H1 (cell line): Measurements from ENCODE around the gene APP. TPM values are rescaled to one million over a fixed set of nuclear protein-coding genes. Genes with fewer than 3 reads are reported as not detected.
"Not testable (repeated sequence)": the region's sequence is repeated elsewhere in the genome, so short reads cannot be mapped to it uniquely, and the experiment has no call there.

ENCODE experiments used
- CTCF ChIA-PET: fragments of 300-600 bp; sonication (Branson Sonifier 250); formaldehyde crosslinking; loops from one replicate; lab custom pipeline; 2021; ENCODE audit not compliant: partially characterized antibody; lab: Charles Lee
- POLR2A ChIA-PET: fragments of 300-600 bp; sonication (Branson Sonifier 250); formaldehyde crosslinking; loops from one replicate; lab custom pipeline; 2021; ENCODE audit warnings: inconsistent platforms; ENCODE audit not compliant: partially characterized antibody; lab: Charles Lee
- DNase-seq, 2 experiments: peaks; one replicate each; pipeline versions ENCODE4 v3.0.0 to v3.0.0-alpha.2; 2010 to 2022; ENCODE audit warnings: low spot score in 2 of 2, low read depth in 1 of 2, mixed read lengths in 1 of 2
- FAIRE-seq: peaks from 2 replicates; lab custom pipeline; 2011; peaks lifted over from hg19 to GRCh38; lab: Jason Lieb, UNC
- H2AFZ ChIP-seq: 2 replicates; pipeline ENCODE4 v1.8.1; 2012; ENCODE audit warnings: low read length, inconsistent platforms
- H2AK5ac ChIP-seq: 2 replicates; pipeline ENCODE4 v1.6.1; 2013; ENCODE audit warnings: low read depth, low read length
- H2BK120ac ChIP-seq: replicated peaks from 2 replicates; pipeline ENCODE3; 2013; ENCODE audit warnings: low read depth, low read length, inconsistent platforms
- H2BK12ac ChIP-seq: 2 replicates; pipeline ENCODE4 v1.6.1; 2013; ENCODE audit warnings: low read depth, low read length
- H2BK15ac ChIP-seq: 2 replicates; pipeline ENCODE4 v1.6.1; 2013; ENCODE audit warnings: low read length
- H2BK20ac ChIP-seq: 2 replicates; pipeline ENCODE4 v1.6.1; 2013; ENCODE audit warnings: low read length
- H2BK5ac ChIP-seq: 2 replicates; pipeline ENCODE4 v1.6.1; 2013; ENCODE audit warnings: low read depth, low read length
- H3K14ac ChIP-seq: 2 replicates; pipeline ENCODE4 v1.6.1; 2013; ENCODE audit warnings: inconsistent platforms; ENCODE audit not compliant: insufficient read length
- H3K18ac ChIP-seq: 2 replicates; pipeline ENCODE4 v1.6.1; 2013; ENCODE audit warnings: low read length; ENCODE audit errors: extremely low read depth
- H3K23ac ChIP-seq: 2 replicates; pipeline ENCODE4 v1.6.1; 2013; ENCODE audit warnings: inconsistent platforms; ENCODE audit not compliant: insufficient read length
- H3K23me2 ChIP-seq: 2 replicates; pipeline ENCODE4 v1.6.1; 2013; ENCODE audit warnings: low read depth, low read length
- H3K27ac ChIP-seq: 2 replicates; pipeline ENCODE4 v1.6.1; 2011; ENCODE audit warnings: low read depth, low read length, inconsistent platforms
- H3K27me3 ChIP-seq, 4 experiments: replicated peaks in 1 of 4; 1 replicate in 1 of 4; 2 replicates in 3 of 4; pipeline versions ENCODE4 v1.6.1 to v1.8.1; 2011 to 2013; ENCODE audit warnings: low read length in 3 of 4, mild to moderate bottlenecking in 3 of 4, inconsistent platforms in 2 of 4, mixed read lengths in 2 of 4, moderate library complexity in 1 of 4; ENCODE audit not compliant: control insufficient read depth in 3 of 4, insufficient read depth in 3 of 4; ENCODE audit errors: extremely low read depth in 1 of 4
- H3K36me3 ChIP-seq, 4 experiments: 2 replicates each; pipeline versions ENCODE4 v1.6.1 to v1.8.1; 2011 to 2013; ENCODE audit warnings: mild to moderate bottlenecking in 4 of 4, low read length in 3 of 4, moderate library complexity in 2 of 4, control low read depth in 1 of 4, inconsistent platforms in 1 of 4; ENCODE audit not compliant: insufficient read depth in 4 of 4, control insufficient read depth in 2 of 4
- H3K4ac ChIP-seq: replicated peaks from 2 replicates; pipeline ENCODE3; 2013; ENCODE audit warnings: low read length, low read depth, mixed read lengths, inconsistent platforms; ENCODE audit not compliant: insufficient read length
- H3K4me1 ChIP-seq, 4 experiments: replicated peaks in 1 of 4; 1 replicate in 1 of 4; 2 replicates in 3 of 4; pipeline versions ENCODE4 v1.6.1 to v1.8.1; 2011 to 2013; ENCODE audit warnings: low read length in 3 of 4, inconsistent platforms in 2 of 4, mixed read lengths in 1 of 4; ENCODE audit not compliant: insufficient read depth in 4 of 4, control insufficient read depth in 3 of 4
- H3K4me2 ChIP-seq, 2 experiments: 2 replicates each; pipeline versions ENCODE4 v1.6.1 to v1.8.1; 2011 to 2013; ENCODE audit warnings: low read depth in 2 of 2, low read length in 2 of 2, control low read depth in 1 of 2, inconsistent platforms in 1 of 2, mild to moderate bottlenecking in 1 of 2; ENCODE audit not compliant: insufficient read depth in 1 of 2
- H3K4me3 ChIP-seq, 4 experiments: fragments of 200-600, 300-600 bp in 1 of 4; sonication (generic), shearing (Covaris generic), sonication (Bioruptor Twin) in 1 of 4; 2 replicates each; pipeline versions ENCODE4 v1.5.1 to v1.8.1; 2011 to 2016; ENCODE audit warnings: low read length in 4 of 4, low read depth in 3 of 4, control low read depth in 2 of 4, inconsistent platforms in 2 of 4, mild to moderate bottlenecking in 2 of 4, mixed read lengths in 1 of 4, moderate library complexity in 1 of 4; ENCODE audit not compliant: insufficient read depth in 2 of 4; ENCODE audit errors: extremely low read depth in 1 of 4
- H3K56ac ChIP-seq: replicated peaks from 2 replicates; pipeline ENCODE3; 2013; ENCODE audit warnings: low read depth, mild to moderate bottlenecking, mixed read lengths, low read length, inconsistent platforms; ENCODE audit not compliant: insufficient read length
- H3K79me1 ChIP-seq: 2 replicates; pipeline ENCODE4 v1.6.1; 2013; ENCODE audit warnings: low read depth, low read length, control low read depth
- H3K79me2 ChIP-seq, 2 experiments: 2 replicates each; pipeline versions ENCODE4 v1.6.1 to v1.8.1; 2012 to 2013; ENCODE audit warnings: low read length in 2 of 2, mild to moderate bottlenecking in 2 of 2, inconsistent platforms in 1 of 2; ENCODE audit not compliant: insufficient read depth in 2 of 2, control insufficient read depth in 1 of 2
- H3K9ac ChIP-seq, 4 experiments: replicated peaks in 1 of 4; 1 replicate in 1 of 4; 2 replicates in 3 of 4; pipeline versions ENCODE4 v1.6.1 to v1.8.1; 2011 to 2013; ENCODE audit warnings: low read depth in 3 of 4, low read length in 3 of 4, control low read depth in 2 of 4, mild to moderate bottlenecking in 2 of 4, moderate library complexity in 2 of 4, inconsistent platforms in 1 of 4; ENCODE audit errors: extremely low read depth in 1 of 4
- H3K9me3 ChIP-seq, 2 experiments: 2 replicates each; pipeline versions ENCODE4 v1.6.1 to v1.8.1; 2012 to 2013; ENCODE audit warnings: mild to moderate bottlenecking in 2 of 2, moderate library complexity in 2 of 2, control low read depth in 1 of 2, inconsistent platforms in 1 of 2, low read depth in 1 of 2, low read length in 1 of 2, mixed read lengths in 1 of 2; ENCODE audit not compliant: insufficient read depth in 2 of 2
- H4K20me1 ChIP-seq, 2 experiments: replicated peaks in 1 of 2; 2 replicates each; pipeline versions ENCODE3 to v1.8.1; 2011 to 2013; ENCODE audit warnings: inconsistent platforms in 2 of 2, low read length in 2 of 2, mild to moderate bottlenecking in 1 of 2; ENCODE audit not compliant: insufficient read depth in 2 of 2, control insufficient read depth in 1 of 2
- H4K5ac ChIP-seq: 2 replicates; pipeline ENCODE4 v1.6.1; 2013; ENCODE audit warnings: low read length, low read depth, mixed read lengths, inconsistent platforms; ENCODE audit not compliant: insufficient read length
- H4K8ac ChIP-seq: 2 replicates; pipeline ENCODE4 v1.8.0; 2013; ENCODE audit warnings: mild to moderate bottlenecking, moderate library complexity, low read length, inconsistent platforms; ENCODE audit not compliant: insufficient read depth; ENCODE audit errors: extremely low read depth
- H4K91ac ChIP-seq: replicated peaks from 2 replicates; pipeline ENCODE3; 2013; ENCODE audit warnings: low read length, mixed read lengths, inconsistent platforms; ENCODE audit not compliant: insufficient read length
- WGBS, 2 experiments: shearing (Covaris generic) in 1 of 2; methylation state at CpG; one replicate each; pipeline versions ENCODE4 v1.1.6 to v1.1.7; 2013 to 2015; ENCODE audit warnings: low lambda C conversion rate in 2 of 2, mixed read lengths in 2 of 2, inconsistent platforms in 1 of 2, low coverage in 1 of 2, missing lambda C conversion rate in 1 of 2; ENCODE audit not compliant: insufficient replicate concordance in 2 of 2, insufficient coverage in 1 of 2, insufficient read length in 1 of 2; ENCODE audit errors: extremely low coverage in 1 of 2, missing lambda C conversion rate in 1 of 2; 5-methylcytosine and 5-hydroxymethylcytosine counted together
- polyA plus RNA-seq, 7 experiments: library from polyadenylated mRNA; depleted of rRNA in 3 of 7; stranded (reverse) in 5 of 7; unstranded in 2 of 7; fragments of >200 nt in 5 of 7; fragments of 200-250 nt in 2 of 7; gene quantifications; 1 replicate in 5 of 7; 2 replicates in 1 of 7; 4 replicates in 1 of 7; pipeline versions ENCODE4 v1.2.1 to v1.2.3, GENCODE V29; 2011 to 2013; ENCODE audit warnings: missing spikeins in 2 of 7, mixed read lengths in 2 of 7
- total RNA-seq: library from RNA; stranded (reverse); fragmentation: NEBNext Ultra II Directional; extraction: Animal tissue kit (Norgen Biotek cat#: 25700); gene quantifications from 2 replicates; pipeline ENCODE4 v1.2.1, GENCODE V29; 2021

The APP gene
- total and polyA plus RNA-seq, 2 of the 8 experiments (the other 6 are each of a cell fraction or from before 2014, with no cell fraction given), result 375 to 551 TPM

- H3K9ac ChIP-seq, H4K91ac ChIP-seq, H2BK5ac ChIP-seq, H3K18ac ChIP-seq, H3K79me1 ChIP-seq, H3K9me3 ChIP-seq, H2BK12ac ChIP-seq, H3K4me3 ChIP-seq, H3K23ac ChIP-seq, H3K4ac ChIP-seq, H3K14ac ChIP-seq, H3K36me3 ChIP-seq, H2BK15ac ChIP-seq, H2AFZ ChIP-seq, H4K5ac ChIP-seq, H3K56ac ChIP-seq, H2BK120ac ChIP-seq, H3K4me2 ChIP-seq, FAIRE-seq, POLR2A ChIA-PET, H3K27ac ChIP-seq, H3K23me2 ChIP-seq, H2AK5ac ChIP-seq, H2BK20ac ChIP-seq, DNase-seq, H3K27me3 ChIP-seq, H4K8ac ChIP-seq: not testable (repeated sequence)
- WGBS, 2 experiments, result 86% methylated on average over 14 of the region's 14 CpGs; no CpG with 5 or more reads in 1 of the 2 experiments
- Histone ChIP-seq H4K20me1 (peaks cover 20 to 22% of the 10 kb centered on the region in 2 experiments), H3K4me1 (peaks cover 0 to 16% (median 8%) of the 10 kb centered on the region in 4 experiments; a peak in 5 of 7 replicates), H3K79me2 (peaks cover 11 to 98% of the 10 kb centered on the region in 2 experiments)
- CTCF ChIA-PET, result interaction anchor here (0.8 to 2.7 kb wide), 2 partner anchors 15 to 51 kb away, joined by 3 to 6 read pairs; no protein-coding TSS in a partner anchor
Measured at GRCh38 chr21:26131053-26131452, 39.5 kb downstream of the APP start.
